ENCODE data around the gene NAV2. TPM values are rescaled to one million over a fixed set of nuclear protein-coding genes. Genes with fewer than 3 reads are reported as not detected.

Gene NAV2
- total RNA-seq, 1 experiment from 2014 or later, result 23.3 TPM

- Histone ChIP-seq H3K9me2 (ENCODE audit: insufficient read depth) (no peaks in the 10 kb centered on the region), H4K20me1 (ENCODE audit: insufficient read depth) (no peaks in the 10 kb centered on the region), H3K79me2 (ENCODE audit: low read depth) (no peaks in the 10 kb centered on the region), H3K4me2 (no peak overlapping the region), H3K4me1 (replicated peaks; ENCODE audit: insufficient read depth) (peaks cover 29% of the 10 kb centered on the region), H2AFZ (no peak overlapping the region), H3K36me3 (ENCODE audit: low read depth) (no peaks in the 10 kb centered on the region), H3K27ac (no peak overlapping the region), H3F3A (ENCODE audit: insufficient read depth, low read depth) (peaks cover 20% of the 10 kb centered on the region), H3K9me3 (ENCODE audit: insufficient read depth, low read depth) (no peaks in the 10 kb centered on the region), H3K27me3 (ENCODE audit: insufficient read depth, low read depth) (no peaks in the 10 kb centered on the region), H3K4me3 (no peak overlapping the region)
- no TSS peak for BruUV-seq (replicated peaks)
- intact Hi-C loops (cut with micrococcal nuclease; ENCODE audit: unreplicated experiment), result loop anchor here (10.0 kb wide), 1 partner anchor 326 kb away; the partner anchor contains the start of gene HTATIP2
- ChIA-PET POLR2A (ENCODE audit: unreplicated experiment) (no interaction called here), CTCF (no interaction called here)
- no peak for DNase-seq
- TF ChIP-seq CTCF (conservative IDR thresholded peaks at IDR 0.05) (no peak), EZH2 (IDR thresholded peaks at IDR 0.05; ENCODE audit: low read depth) (no peak)
Observed at GRCh38 chr11:20038412-20038811, 325.8 kb downstream of the NAV2 start.

GRCh38 chr11:20038972-20039371 lies 326.3 kb downstream of the NAV2 start:
- no peak overlapping the region for H3K4me2 ChIP-seq
- no peak for DNase-seq
- ChIA-PET POLR2A (ENCODE audit: unreplicated experiment) (no interaction called here), CTCF (no interaction called here)
- H2AFZ ChIP-seq, result no peak overlapping the region
- no peaks in the 10 kb centered on the region for H3K9me2 ChIP-seq (ENCODE audit: insufficient read depth)
- no TSS peak for BruUV-seq (replicated peaks)
- no peak overlapping the region for H3K4me3 ChIP-seq
- H3K36me3 ChIP-seq (ENCODE audit: low read depth), result no peaks in the 10 kb centered on the region
- TF ChIP-seq CTCF (conservative IDR thresholded peaks at IDR 0.05) (no peak), EZH2 (IDR thresholded peaks at IDR 0.05; ENCODE audit: low read depth) (no peak)
- H3K79me2 ChIP-seq (ENCODE audit: low read depth), result no peaks in the 10 kb centered on the region
- H3K27me3 ChIP-seq (ENCODE audit: insufficient read depth, low read depth), result no peaks in the 10 kb centered on the region
- H3K27ac ChIP-seq, result no peak overlapping the region
- no peaks in the 10 kb centered on the region; the same call in 1 of the 2 replicates for H4K20me1 ChIP-seq (ENCODE audit: insufficient read depth)
- no peaks in the 10 kb centered on the region for H3K9me3 ChIP-seq (ENCODE audit: insufficient read depth, low read depth)
- intact Hi-C loops (cut with micrococcal nuclease; ENCODE audit: unreplicated experiment), result loop anchor here (10.0 kb wide), 1 partner anchor 326 kb away; the partner anchor contains the start of gene HTATIP2
- H3K4me1 ChIP-seq (replicated peaks; ENCODE audit: insufficient read depth), result peaks cover 29% of the 10 kb centered on the region
- peaks cover 20% of the 10 kb centered on the region for H3F3A ChIP-seq (ENCODE audit: insufficient read depth, low read depth)

- no peak for DNase-seq
- Histone ChIP-seq H3K4me3 (no peak overlapping the region), H3K9me3 (ENCODE audit: insufficient read depth, low read depth) (no peaks in the 10 kb centered on the region), H3K79me2 (ENCODE audit: low read depth) (no peaks in the 10 kb centered on the region), H3K9me2 (ENCODE audit: insufficient read depth) (no peaks in the 10 kb centered on the region), H2AFZ (no peak overlapping the region), H3K27ac (no peak overlapping the region), H3K4me2 (no peak overlapping the region), H3K4me1 (replicated peaks; ENCODE audit: insufficient read depth) (peaks cover 10% of the 10 kb centered on the region), H3F3A (ENCODE audit: insufficient read depth, low read depth) (peaks cover 1% of the 10 kb centered on the region; the same call in 1 of the 2 replicates), H3K36me3 (ENCODE audit: low read depth) (no peaks in the 10 kb centered on the region), H4K20me1 (ENCODE audit: insufficient read depth) (no peaks in the 10 kb centered on the region; the same call in 1 of the 2 replicates), H3K27me3 (ENCODE audit: insufficient read depth, low read depth) (no peaks in the 10 kb centered on the region)
- no TSS peak for BruUV-seq (replicated peaks)
- ChIA-PET POLR2A (ENCODE audit: unreplicated experiment) (no interaction called here), CTCF (no interaction called here)
- TF ChIP-seq EZH2 (IDR thresholded peaks at IDR 0.05; ENCODE audit: low read depth) (no peak), CTCF (conservative IDR thresholded peaks at IDR 0.05) (no peak)
- intact Hi-C loops (cut with micrococcal nuclease; ENCODE audit: unreplicated experiment), result no loop called here
Observed at GRCh38 chr11:20041499-20041898, 328.9 kb downstream of the NAV2 start.

Data from PC-9 (cell line).